HG02798 (cell line): Measurements from ENCODE around the gene CFH.
"Not testable (repeated sequence)": the region's sequence is repeated elsewhere in the genome, so short reads cannot be mapped to it uniquely, and the experiment has no call there.

Source experiments
- ATAC-seq: cut with Tn5 transposase; IDR thresholded peaks from one replicate; pipeline ENCODE4 v1.9.1; 2021; ENCODE audit warnings: mild to moderate bottlenecking; ENCODE audit not compliant: unreplicated experiment, poor library complexity

The CFH gene

DNA sequence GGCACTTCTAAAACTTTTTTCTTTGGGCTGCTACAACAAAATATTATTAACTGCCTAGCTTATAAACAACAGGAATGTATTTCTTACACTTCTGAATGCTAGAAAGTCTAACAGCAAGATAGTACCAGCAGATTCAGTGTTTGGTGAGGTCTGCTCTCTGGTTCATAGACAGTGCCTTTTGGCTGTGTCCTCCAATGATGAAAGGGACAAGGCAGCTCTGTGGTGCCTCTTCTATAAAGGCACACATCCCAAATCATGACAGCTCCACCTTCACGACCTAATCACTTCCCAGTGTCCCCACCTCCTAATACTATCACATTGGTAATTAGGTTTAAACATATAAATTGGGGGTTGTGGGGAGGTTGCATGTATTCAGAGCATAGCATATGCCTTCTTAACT lies 9.5 kb downstream of the CFH start:
- no peak for ATAC-seq

DNA sequence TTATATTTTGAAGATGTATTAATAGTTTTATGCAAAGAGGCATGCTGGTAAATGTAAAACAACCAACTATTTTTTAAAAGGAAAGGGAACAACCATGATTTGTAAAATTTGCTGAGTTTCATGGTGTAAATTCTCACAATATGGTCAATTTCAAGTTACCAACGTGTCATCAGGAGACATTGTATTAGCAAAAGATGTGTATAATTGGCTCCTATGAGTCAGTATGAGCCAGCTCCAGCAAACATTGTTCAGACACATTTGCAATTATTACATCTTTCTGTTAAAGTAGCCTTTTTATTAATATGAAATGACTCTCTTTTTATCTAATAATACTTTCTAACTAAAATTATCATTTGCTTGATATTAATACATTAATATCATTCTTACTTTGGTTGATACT lies 15.3 kb downstream of the CFH start:
- ATAC-seq = no peak

DNA sequence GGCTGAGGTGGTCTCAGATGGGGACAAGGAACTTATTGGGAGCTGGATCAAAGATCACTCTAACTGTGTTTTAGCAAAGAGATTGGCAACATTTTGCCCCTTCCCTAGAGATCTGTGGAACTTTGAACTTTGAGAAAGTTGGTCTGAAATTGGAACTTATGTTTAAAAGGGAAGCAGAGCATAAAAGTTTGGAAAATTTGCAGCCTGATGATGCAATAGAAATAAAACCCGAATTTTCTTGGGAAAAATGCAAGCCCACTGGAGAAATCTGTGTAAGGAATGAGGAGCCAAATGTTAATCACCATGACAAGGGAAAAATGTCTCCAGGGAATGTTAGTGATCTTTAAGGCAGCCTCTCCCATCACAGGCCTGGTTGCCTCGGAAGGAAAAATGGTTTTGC lies 17.2 kb downstream of the CFH start:
- ATAC-seq = no peak

DNA sequence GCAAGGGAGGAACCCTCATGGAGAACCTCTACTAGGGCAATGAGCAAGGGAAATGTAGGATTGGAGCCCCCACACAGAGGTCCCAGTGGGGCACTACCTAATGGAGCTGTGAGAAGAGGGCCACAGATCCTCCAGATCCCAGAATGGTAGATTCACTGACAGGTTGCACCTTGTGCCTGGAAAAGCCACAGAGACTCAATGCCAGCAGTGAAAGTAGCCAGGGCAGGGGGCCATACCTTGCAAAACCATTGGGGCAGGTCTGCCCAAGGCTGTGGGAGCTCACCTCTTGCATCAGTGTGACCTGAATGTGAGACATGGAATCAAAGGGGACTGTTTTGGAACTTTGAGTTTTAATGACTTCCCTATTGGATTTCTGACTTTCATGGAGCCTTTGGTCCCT lies 17.9 kb downstream of the CFH start:
- ATAC-seq = no peak

DNA sequence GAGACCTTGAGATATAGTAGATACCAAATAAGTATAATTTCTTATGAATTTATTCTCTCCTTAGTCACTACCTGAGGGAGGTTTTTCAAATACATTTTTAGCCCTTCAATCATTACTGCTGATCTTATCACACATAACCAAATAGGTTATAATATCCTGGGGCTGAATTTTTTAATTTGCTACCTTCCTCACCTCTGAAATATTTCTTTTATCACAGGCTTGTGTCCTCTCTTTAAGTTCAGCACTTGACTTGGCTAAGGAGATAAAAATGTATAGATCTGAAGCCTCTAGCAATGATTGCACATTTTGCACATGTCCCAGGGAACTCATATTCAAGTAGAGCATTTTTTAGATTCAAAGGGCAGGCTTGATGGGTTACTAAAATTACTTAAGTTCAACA lies 23.1 kb downstream of the CFH start:
- ATAC-seq = no peak

DNA sequence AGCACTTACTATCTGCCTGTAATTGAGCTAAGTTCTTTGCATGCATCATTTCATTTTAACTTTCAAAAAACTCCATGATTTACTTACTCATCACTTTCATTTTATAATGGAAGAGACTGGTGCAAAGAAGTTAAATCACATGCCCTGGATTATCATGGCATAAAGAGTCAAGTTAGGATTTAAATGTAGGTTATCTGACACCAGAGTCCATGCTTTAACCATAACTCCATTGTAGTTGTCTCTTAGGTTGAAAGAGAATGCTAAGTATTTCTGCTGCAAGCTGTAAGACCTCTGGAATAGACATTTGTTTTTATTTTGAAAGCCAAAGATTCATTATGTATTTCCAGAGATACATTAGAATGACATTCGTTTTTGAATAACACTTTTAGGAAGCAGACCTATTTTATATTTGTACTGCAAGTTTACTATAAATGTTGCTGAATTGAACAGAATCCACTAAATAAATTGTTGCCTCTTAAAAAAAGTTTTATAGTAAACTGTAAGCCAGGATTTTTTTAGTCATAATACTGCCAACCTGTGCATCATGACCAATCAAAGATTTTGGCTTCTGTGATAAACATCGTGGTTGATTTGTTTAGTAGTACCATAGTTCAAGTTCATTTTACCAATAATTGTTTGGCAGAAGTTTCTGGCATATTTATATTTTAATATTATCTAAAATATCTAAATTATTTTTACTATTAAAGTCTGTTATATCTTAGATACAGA lies 26.1 kb downstream of the CFH start:
- no peak for ATAC-seq

DNA sequence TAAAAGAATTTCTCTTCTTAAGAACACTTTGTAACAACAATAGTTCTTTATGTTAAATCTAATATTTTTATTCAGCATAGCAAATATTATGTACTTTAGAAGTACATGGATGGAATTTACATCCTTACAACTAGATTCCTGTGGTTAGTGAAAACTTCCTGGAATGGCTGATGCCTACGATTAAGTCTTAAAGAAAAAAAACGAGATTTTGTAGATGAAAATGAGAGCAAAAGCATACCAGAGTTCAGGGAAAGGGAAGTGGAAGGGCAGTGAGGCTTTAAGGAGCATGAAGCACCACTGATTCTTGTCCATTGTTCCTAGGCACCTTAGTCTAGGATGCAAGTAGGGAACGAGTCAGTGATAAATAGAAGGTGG lies 26.7 kb downstream of the CFH start:
- no peak for ATAC-seq

DNA sequence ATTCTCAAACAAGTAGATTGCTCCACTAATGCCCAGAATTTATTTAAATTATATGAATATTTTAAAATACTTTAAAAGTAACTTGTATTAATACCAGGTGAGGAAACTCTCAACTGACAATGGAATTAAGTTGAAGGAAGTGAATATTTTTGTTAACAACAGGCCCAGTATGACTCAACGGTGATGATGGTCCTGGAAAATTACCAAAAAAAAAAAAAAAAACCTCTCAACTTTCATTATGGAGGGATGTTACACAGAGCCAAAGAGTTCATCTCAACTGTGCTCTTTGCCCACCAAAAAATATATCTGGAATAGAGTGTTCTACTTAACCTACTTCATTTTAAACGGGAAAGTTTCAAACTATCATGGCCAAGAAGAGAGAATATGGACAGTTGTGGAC lies 28.3 kb downstream of the CFH start:
- ATAC-seq = no peak

DNA sequence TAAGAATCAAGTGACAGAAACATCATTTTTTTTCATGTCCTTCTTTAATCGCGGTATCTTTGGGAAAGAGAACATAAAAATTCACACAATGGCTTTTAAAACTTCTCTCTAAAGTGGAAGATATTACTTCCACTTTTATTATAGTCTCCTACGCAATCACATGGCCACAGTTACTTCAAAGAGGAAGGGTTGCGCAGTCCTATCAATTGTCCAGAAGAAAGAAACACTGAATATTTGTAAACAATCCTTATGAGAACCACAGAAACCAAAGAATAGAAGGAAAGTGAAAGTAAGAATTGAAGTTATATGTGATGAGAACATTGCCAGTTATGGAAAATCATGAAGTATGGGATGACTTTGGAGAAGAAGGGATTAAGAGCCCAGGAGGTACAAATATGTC lies 32.6 kb downstream of the CFH start:
- no peak for ATAC-seq

DNA sequence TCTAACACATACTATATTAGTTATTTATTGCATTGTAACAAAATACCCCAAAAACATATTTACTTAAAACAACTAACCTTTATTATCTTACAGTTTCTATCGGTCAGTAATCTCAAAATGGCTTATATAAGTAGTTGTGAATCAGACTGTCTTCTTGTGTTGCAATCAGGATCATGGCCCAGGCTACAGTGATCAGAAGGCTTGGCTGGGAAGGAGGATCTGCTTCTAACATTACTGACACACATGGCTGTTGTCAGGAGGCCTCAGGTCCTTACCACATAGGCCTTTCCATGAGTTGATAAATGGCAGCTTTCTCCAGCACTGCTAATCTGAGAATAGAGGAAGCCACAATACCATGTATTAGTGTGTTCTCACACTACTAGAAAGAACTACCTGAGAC lies 33.7 kb downstream of the CFH start:
- ATAC-seq = no peak

DNA sequence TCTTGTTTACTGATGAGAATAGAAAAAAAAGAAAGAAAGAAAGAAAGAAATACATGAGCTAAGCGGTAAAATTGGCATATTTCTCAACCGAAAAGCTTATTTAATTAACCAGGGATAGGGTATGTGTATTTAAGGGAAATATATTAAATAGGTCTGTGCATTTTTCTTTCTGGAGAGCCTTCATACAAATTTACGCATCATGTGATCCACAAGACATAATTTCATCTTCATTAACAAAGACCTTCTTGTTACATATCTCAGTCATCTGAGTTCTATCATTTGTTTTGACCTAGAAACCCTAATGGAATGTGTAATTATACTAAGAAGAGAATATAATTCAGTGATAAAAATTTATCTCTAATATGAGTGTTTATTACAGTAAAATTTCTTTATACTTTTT lies 37.2 kb downstream of the CFH start:
- no peak for ATAC-seq

DNA sequence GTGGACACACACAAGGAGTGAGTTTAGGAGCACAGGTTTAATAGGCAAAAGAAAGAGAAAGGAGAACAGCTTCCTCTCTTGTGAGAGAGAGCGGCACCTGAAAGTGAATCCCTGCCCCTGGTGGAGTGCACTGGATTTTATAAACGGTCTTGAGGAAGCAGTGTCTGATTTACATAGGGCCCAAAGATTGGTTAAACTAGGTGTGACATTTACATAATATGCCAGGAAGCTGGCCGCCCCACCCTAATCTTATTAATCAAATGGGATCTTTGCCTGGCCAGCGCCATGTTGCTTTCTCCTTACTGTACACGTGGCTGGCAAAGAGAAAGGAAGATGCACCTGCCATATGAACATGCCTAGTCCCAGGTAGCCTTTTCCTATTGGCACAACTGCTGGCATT lies 38.7 kb downstream of the CFH start:
- ATAC-seq = no peak

DNA sequence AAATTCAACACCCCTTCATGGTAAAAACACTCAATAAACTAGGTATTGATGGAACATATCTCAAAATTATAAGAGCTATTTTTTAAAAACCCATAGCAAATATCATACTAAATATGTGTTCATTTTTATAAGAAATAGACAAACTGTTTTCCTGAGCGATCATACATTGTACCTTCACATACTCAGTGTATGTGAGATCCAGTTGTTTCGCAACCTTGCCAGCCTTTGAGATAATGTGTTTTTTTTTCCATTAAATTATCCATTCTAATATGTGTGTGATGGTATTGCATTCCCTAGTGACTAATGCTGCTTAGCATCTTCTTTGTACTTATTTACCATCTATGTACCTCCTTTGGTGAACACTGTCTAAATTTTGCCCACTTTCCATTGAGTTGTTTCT lies 47.1 kb downstream of the CFH start:
- no peak for ATAC-seq

DNA sequence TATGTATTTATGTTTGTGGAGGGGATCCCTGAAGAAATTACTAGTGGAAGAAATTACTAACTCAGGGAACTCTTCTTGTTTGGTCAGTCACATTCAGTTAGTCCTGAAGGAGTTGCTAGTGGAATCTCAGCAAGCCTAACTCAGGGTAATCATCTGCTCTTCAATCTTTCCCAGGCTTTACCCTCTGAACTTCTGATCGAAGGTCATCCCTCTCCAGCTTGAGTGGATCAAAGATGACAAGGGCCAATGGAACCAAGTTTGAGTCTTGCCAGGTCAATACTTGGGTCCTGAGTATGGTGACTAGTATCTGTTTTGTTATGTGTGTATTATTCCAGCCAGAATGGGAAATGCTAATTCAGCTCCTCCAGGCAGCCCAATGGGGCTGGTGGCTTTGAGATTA lies 49.3 kb downstream of the CFH start:
- ATAC-seq = no peak

DNA sequence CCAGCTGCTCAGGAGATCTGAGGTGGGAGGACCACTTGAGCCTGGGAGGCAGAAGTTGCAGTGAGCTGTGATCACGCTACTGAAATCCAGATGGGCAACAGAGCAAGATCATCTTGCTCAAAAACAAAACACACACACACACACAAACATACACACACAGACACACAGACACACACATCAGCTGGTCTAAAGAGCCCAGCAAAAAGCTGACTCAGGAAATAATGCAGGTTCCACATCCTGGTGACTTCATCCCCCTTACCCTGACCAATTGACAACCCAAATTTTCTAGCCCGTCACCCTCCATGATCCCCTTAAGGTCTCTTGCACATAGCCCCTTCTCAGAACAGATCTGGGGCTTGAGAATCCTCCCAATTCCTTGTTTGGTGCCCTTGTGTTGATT lies 58.0 kb downstream of the CFH start:
- not testable (repeated sequence) for ATAC-seq

DNA sequence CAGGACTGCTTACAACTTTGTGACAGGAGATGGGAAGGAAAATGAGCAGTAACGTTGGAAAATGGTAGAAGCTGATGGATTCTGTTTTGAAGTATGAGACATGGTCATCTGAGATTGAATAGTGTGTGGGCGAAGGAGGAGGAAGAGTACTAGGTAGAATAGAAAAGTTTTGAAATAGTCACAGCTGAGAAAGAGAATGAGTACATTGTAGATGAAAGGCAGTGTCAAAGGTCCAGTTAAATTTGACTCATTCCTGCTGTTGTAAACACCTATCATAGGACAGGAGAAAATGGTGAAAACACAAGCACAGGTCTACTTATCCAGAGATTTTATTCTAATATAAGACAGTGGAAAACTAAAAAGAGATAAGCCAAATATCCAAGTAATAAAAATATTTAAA lies 66.0 kb downstream of the CFH start:
- no peak for ATAC-seq

DNA sequence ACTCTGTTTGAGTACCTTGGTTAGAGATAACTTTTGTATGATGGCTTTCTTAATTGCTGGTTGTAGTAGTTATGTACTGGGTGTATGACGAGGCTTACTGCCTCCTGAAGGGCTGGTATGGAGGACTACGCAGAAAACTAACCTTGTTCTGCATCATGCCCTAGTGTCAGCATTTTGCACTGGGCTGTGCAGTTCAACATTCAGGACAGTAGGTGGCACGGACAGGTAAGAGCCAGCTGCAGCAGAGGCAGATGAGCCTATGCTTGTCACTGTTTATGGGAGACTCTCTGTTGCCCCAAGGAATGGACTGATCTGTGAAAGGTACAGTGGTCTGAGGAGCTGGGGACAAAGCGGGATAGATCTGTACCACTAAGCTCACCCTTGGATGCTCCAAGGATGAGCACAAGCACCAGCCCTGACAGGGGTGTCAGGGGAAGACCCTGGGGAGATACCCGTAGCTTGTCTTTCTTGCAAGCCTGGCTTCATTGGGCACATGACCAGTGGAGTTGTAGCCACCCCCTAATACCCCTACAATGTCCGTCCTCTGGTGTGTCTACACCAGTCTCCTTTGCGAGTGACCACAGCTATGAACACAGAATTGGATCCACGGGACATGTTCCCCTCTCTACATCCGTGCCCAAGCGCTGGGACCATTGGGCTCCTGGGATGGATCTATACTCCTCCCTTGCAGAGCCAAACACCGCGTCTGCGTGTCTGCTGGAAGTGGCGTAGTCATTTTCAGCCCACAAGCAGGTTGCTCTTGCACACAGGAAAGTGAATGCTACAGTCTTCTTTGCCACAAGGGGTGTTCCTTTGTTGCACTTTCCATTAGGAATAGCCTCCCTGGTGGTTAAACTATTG lies 71.7 kb downstream of the CFH start:
- peak; percentile 100 for ATAC-seq

DNA sequence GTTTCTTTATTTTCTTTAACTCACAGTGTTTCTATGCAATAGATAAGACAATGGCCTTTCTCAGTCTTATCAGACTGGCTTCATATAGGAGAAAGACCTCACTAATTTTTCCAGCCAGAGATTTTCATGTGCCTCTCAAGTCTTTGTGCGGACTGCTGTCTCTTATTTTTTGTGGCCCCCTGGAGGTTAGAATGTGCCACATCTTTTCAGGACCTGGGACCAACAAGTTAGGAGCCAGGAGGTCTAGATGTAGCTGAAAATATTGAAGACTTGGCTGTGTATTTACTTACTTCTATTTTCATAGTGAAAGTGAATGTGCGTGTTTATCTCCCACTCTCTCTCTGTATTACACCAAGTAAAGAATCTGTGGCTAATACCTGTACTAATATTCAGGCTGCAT lies 80.7 kb downstream of the CFH start:
- ATAC-seq = no peak

DNA sequence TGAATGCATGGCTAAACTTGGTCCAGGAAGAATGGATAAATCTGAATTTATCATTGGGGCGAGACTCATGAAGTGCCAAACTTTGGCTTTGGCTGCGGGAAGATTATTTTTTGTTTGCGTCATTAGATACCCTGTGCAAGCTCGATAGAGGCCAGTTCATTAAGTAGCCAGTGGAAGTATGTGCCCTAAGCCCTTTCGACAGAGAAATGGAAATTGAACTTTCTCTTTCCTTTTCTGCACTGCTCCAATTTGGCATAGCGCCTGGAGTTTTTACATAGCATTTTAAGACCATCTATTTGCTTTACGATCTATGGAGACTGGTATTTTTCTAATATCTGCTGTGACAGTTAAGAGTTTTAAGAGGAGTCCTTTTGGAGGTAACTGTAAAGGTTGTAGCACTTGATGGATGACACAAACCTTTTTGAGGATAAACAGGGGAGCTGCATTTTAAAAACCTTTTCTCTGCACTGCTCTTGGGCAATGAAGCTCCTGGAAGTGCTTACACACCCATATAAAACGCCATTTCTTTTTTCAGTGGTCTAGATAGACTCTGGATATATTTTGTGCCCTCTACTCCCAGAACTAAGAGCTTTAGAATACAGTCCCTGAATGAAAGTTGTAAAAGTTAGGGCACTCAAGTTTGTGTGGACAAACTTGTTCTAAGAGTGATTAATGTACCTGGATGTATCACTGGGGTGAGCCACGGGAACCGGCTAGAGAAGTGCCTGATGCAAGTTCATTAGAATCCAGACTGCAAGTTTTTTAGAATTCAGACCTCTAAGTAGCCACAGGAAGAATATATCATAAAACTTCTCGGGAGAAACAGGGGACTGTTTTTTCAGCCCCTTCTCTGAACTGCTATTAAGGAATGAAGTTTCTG lies 81.5 kb downstream of the CFH start:
- no peak for ATAC-seq

DNA sequence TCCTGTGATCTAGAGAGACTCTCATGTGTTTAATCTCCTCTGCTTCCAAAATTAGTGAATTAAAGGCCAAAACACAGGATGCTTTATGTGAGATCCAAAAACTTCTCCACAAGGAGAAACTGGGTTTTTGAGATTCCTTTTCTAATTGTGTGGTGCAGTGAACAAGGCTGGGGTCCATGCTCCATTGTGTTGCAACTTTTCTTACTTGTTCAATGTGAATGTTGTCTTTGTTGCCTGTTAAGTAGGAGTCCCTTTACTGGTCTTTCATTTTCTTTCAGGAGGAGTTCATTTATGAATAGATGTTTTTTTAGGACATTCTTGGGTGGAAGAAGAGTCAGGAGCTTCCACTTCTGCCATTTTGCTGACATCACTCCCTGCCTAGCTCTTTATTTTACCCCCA lies 82.2 kb downstream of the CFH start:
- no peak for ATAC-seq

DNA sequence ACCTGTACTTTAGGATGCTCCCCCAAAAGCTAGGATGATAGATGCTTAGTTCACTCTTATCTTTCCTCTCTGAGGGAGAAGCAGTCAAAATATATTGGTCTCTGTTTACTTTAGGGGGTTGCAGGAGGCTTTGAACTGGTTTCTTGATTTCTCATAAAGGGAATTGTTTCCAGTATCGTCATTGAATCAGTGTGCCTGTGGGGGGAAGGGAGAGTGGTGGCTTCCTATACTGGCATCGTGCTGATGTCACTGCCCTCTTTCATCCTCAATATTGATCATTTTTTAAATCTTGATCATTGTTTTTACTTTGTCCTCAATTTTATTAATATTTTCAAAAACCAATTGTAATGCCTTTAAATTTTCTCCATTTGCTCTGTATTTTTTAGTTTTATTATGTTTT lies 82.6 kb downstream of the CFH start:
- no peak for ATAC-seq
